GM23248 (cell line): Measurements from ENCODE around the gene PPP1R13B. TPM values are rescaled to one million over a fixed set of nuclear protein-coding genes. Genes with fewer than 3 reads are reported as not detected.

ENCODE experiments used
- DNase-seq: peaks from one replicate; pipeline ENCODE4 v3.0.0-alpha.2; 2015
- H2AFZ ChIP-seq: fragments of 200-600 bp; sonication (generic); 2 replicates; pipeline ENCODE4 v1.6.1; 2016; ENCODE audit warnings: antibody characterized with exemption
- H3F3A ChIP-seq: fragments of 200-600 bp; sonication (generic); 2 replicates; pipeline ENCODE4 v1.6.1; 2016; ENCODE audit warnings: mild to moderate bottlenecking, antibody characterized with exemption, mixed run types; ENCODE audit not compliant: insufficient read depth
- H3K27ac ChIP-seq: fragments of 200-600 bp; sonication (generic); 2 replicates; pipeline ENCODE4 v1.5.1; 2016; ENCODE audit warnings: mild to moderate bottlenecking
- H3K27me3 ChIP-seq: fragments of 200-600 bp; sonication (generic); replicated peaks from 2 replicates; pipeline ENCODE4 v1.6.1; 2016; ENCODE audit warnings: mild to moderate bottlenecking; ENCODE audit not compliant: insufficient read depth
- H3K36me3 ChIP-seq: fragments of 200-600 bp; sonication (generic); 2 replicates; pipeline ENCODE4 v1.6.1; 2016; ENCODE audit warnings: low read depth, mild to moderate bottlenecking
- H3K4me1 ChIP-seq: fragments of 200-600 bp; sonication (generic); 2 replicates; pipeline ENCODE4 v1.6.1; 2016; ENCODE audit warnings: mild to moderate bottlenecking; ENCODE audit not compliant: insufficient read depth
- H3K4me2 ChIP-seq: fragments of 200-600 bp; sonication (generic); one replicate; pipeline ENCODE4 v1.6.1; 2016; ENCODE audit warnings: mild to moderate bottlenecking; ENCODE audit not compliant: unreplicated experiment
- H3K4me3 ChIP-seq: fragments of 200-600 bp; sonication (generic); 2 replicates; pipeline ENCODE4 v1.5.1; 2016; ENCODE audit warnings: mild to moderate bottlenecking
- H3K79me2 ChIP-seq: fragments of 200-600 bp; sonication (generic); 2 replicates; pipeline ENCODE4 v1.6.1; 2016; ENCODE audit warnings: mild to moderate bottlenecking; ENCODE audit not compliant: insufficient read depth
- H3K9ac ChIP-seq: fragments of 200-600 bp; sonication (generic); 2 replicates; pipeline ENCODE4 v1.6.1; 2016; ENCODE audit warnings: mild to moderate bottlenecking
- H3K9me2 ChIP-seq: fragments of 200-600 bp; sonication (generic); 2 replicates; pipeline ENCODE4 v1.6.1; 2016; ENCODE audit warnings: mixed run types, mild to moderate bottlenecking, moderate library complexity; ENCODE audit not compliant: insufficient read depth
- H3K9me3 ChIP-seq: fragments of 200-600 bp; sonication (generic); one replicate; pipeline ENCODE4 v1.6.1; 2017; ENCODE audit warnings: low read depth
- H4K20me1 ChIP-seq: fragments of 200-600 bp; sonication (generic); 2 replicates; pipeline ENCODE4 v1.6.0; 2016; ENCODE audit not compliant: insufficient read depth
- EZH2 ChIP-seq: fragments of 200-600 bp; sonication (generic); IDR thresholded peaks from 2 replicates; pipeline ENCODE4 v1.6.1; 2018; ENCODE audit warnings: antibody characterized with exemption, mild to moderate bottlenecking; ENCODE audit not compliant: insufficient read depth, poor library complexity, severe bottlenecking
- EZH2phosphoT487 ChIP-seq: fragments of 200-600 bp; sonication (generic); IDR thresholded peaks from 2 replicates; pipeline ENCODE4 v1.6.1; 2018; ENCODE audit warnings: antibody characterized with exemption, moderate library complexity, mild to moderate bottlenecking, low read depth; ENCODE audit not compliant: insufficient read depth
- WGBS, 2 experiments: methylation state at CpG; one replicate each; pipeline ENCODE4 v1.1.6; 2015 to 2017; ENCODE audit warnings: low lambda C conversion rate in 2 of 2, low coverage in 1 of 2; ENCODE audit errors: missing lambda C conversion rate in 2 of 2; 5-methylcytosine and 5-hydroxymethylcytosine counted together
- in situ Hi-C: fragments of 300-500 bp; cut with MboI; formaldehyde crosslinking; loops from 2 replicates; pipeline ENCODE4 v1.15.0; 2020
- polyA plus RNA-seq: library from polyadenylated mRNA; unstranded; fragments of >200 nt; fragmentation: Nextera tagmentation; extraction: Ambion mirVana; gene quantifications from 2 replicates; pipeline ENCODE4 v1.2.1, GENCODE V29; 2016
- total RNA-seq: library from RNA; depleted of rRNA; stranded (reverse); fragments of >200 nt; shearing (Covaris generic); gene quantifications from 2 replicates; pipeline ENCODE4 v1.2.3, GENCODE V29; 2014

Gene PPP1R13B
- total and polyA plus RNA-seq, 2 experiments from 2014 or later, result 2.0 to 4.6 TPM

DNA sequence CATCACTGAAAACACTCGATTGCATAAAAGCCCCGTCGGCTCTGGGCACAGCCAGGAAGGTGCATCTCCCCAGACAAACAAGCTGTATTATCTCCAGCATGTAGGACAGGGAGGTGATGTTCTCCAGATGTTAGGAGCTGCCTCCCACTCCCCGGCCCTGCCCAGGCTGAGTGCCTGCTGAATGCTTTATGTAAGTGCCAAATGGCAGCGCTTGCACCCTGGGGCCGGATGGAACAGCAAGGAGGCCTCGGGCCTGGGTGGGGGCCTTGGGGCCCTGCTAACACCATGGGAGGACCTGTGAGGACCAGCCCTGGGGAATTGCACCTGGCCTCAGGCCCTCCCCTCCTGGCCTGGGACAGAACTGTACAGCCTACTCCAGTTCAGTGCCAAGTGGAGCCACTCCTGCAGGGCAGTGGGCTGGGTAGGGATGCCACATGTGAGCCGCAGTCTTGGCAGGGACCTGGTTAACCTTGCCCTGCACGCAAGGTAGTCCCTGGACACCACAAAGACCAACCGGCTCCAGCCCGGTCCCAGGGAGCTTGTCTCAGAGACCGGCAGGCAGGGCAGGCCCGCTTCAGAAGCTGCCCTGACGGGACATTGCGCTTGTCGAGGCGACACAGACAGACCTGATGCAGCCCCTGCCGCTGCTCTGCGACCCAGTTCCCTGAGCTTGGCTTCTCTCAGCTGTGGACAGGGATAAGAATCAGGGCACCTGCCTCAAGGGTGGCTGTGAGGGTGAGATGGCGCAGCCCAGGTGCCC, 35.3 kb upstream of the PPP1R13B start:
- H3K4me1 ChIP-seq, result peaks cover 12% of the 10 kb centered on the region; the same call in 1 of the 2 replicates
- H3K27ac ChIP-seq, result no peak overlapping the region
- no peaks in the 10 kb centered on the region for H4K20me1 ChIP-seq
- no peaks in the 10 kb centered on the region for H3K79me2 ChIP-seq
- H3K27me3 ChIP-seq, result no peaks in the 10 kb centered on the region
- H3K4me2 ChIP-seq, result no peak overlapping the region
- H3K9me2 ChIP-seq, result no peaks in the 10 kb centered on the region
- H3K9ac ChIP-seq, result no peak overlapping the region
- TF ChIP-seq EZH2 (no peak), EZH2phosphoT487 (no peak)
- DNase-seq, result no peak
- in situ Hi-C loops, result no loop called here
- no peaks in the 10 kb centered on the region for H3K9me3 ChIP-seq
- H3F3A ChIP-seq, result peaks cover 9% of the 10 kb centered on the region; the same call in 1 of the 2 replicates
- WGBS, 2 experiments, result 69 to 71% methylated on average over 17 to 20 of the region's 20 CpGs
- H3K4me3 ChIP-seq, result no peak overlapping the region
- H2AFZ ChIP-seq, result no peak overlapping the region
- H3K36me3 ChIP-seq, result no peaks in the 10 kb centered on the region

DNA sequence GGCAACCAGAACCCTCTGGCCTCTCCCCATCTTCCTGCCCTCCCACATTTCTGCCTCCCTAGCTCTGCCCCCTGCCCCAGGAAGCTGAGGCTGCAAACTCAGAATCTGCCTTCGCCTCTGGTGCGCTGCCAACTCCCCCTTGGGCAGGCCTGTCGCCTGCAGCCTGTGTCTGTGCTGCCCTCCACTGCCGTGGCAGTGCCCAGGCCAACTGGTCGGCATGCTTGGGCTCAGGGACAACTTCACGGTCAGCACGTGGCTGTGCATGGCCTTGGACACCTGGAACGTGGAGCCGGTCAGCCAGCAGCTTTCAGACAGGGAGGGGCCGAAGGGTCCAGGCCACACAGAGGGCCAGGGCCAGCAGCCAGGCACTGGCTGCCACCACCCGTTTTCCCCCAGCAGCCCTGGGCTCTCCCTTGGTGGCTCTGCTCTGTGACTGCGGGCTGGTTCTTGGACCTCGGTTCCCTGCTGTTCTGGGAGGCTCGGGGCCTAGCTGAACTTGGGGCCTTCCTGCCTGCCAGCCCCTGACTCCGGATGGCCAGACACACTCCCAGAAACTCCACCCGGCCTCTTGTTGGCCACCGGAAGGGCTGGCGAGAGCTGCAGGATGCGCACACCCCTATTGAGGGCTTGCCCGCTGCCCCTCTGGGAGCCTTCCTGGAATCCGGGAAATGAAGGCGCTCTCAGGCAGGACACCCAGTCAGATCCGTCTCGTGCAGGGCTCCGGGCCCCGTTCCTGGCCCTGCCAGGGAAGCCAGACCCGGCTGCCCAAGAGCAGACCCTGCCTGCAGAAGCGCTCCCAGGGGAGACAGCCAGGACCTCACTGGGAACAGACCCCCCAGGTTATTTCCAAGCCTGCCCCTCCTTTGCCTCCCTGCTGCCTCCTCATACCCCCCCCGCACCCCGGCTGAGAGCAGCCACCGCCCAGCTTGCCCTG, 34.2 kb upstream of the PPP1R13B start:
- no peaks in the 10 kb centered on the region for H3K9me3 ChIP-seq
- H4K20me1 ChIP-seq, result no peaks in the 10 kb centered on the region
- peaks cover 9% of the 10 kb centered on the region; the same call in 1 of the 2 replicates for H3F3A ChIP-seq
- no peak overlapping the region for H3K4me3 ChIP-seq
- no peaks in the 10 kb centered on the region for H3K36me3 ChIP-seq
- no peak for DNase-seq
- no peak overlapping the region for H3K4me2 ChIP-seq
- no peak overlapping the region for H3K9ac ChIP-seq
- no peak overlapping the region for H3K27ac ChIP-seq
- H3K79me2 ChIP-seq, result no peaks in the 10 kb centered on the region
- H3K9me2 ChIP-seq, result no peaks in the 10 kb centered on the region
- no peaks in the 10 kb centered on the region for H3K27me3 ChIP-seq
- H2AFZ ChIP-seq, result no peak overlapping the region
- 66 to 69% methylated on average over 26 to 29 of the region's 31 CpGs for WGBS, 2 experiments
- TF ChIP-seq EZH2 (no peak), EZH2phosphoT487 (no peak)
- H3K4me1 ChIP-seq, result peaks cover 12% of the 10 kb centered on the region; the same call in 1 of the 2 replicates
- in situ Hi-C loops, result no loop called here

DNA sequence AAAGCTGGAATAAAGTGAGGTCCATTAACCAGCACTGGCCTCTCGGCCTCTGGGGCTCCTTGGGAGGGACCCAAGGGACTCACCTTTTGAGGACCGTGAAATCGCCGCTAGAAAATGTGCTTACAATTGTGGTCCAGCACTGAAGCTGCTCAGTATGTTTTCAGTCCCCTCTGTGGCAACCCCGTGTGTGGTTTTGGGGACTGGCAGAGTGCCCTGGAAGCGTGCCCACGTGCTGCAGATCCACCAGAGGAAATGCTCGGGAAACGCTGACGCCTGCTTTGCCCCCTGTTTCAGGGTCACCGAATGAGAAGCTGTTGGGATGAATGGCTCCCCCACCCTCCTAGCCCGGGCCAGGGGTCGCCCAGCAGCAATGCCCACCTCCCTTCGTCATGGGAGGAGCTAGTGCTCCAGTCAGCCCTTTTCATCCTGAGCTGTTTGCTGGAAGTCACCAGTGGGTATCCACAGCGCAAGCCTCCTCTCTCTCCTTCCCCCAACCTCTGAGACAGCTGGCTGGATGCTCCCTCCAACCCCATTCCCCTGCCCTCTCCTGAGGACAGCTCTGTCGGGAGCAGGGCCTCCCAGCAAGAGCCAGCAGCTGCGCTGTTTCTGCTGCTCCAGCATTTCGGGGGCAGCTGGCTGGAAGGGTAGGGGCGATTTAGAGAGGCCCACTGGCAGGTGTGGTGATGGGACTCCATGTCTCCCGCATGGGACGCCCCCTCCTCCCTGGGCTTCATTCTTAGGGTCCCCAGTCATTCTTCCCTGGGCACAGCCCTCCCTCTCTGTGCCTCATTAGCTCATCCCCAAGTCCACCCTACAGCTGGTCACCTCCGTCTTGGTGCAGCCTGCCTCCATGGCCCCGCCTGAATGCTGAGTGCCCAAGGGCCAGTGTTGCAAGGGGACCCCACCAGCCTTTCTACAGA, 33.2 kb upstream of the PPP1R13B start:
- in situ Hi-C loops, result no loop called here
- H2AFZ ChIP-seq, result peak overlapping the region; percentile 55
- H3K9me3 ChIP-seq, result no peaks in the 10 kb centered on the region
- H3K9me2 ChIP-seq, result no peaks in the 10 kb centered on the region
- no peak overlapping the region for H3K9ac ChIP-seq
- peak overlapping the region; percentile 63 for H3K4me3 ChIP-seq
- H3K27me3 ChIP-seq, result no peaks in the 10 kb centered on the region
- peak; percentile 78 for DNase-seq
- peak overlapping the region; percentile 89 for H3K4me2 ChIP-seq
- peaks cover 9% of the 10 kb centered on the region; the same call in 1 of the 2 replicates for H3F3A ChIP-seq
- H3K36me3 ChIP-seq, result no peaks in the 10 kb centered on the region
- no peaks in the 10 kb centered on the region for H3K79me2 ChIP-seq
- TF ChIP-seq EZH2phosphoT487 (no peak), EZH2 (no peak)
- peaks cover 12% of the 10 kb centered on the region; the same call in 1 of the 2 replicates for H3K4me1 ChIP-seq
- no peaks in the 10 kb centered on the region for H4K20me1 ChIP-seq
- H3K27ac ChIP-seq, result peak overlapping the region; percentile 11; the same call in 1 of the 2 replicates
- 21% methylated on average over 23 of the region's 23 CpGs for WGBS, 2 experiments
